ELR (cell line): Measurements from ENCODE around the gene PIAS4.
"Not testable (repeated sequence)": the region's sequence is repeated elsewhere in the genome, so short reads cannot be mapped to it uniquely, and the experiment has no call there.

Experiments
- DNase-seq: peaks from one replicate; pipeline ENCODE4 v3.0.0-alpha.2; 2015; ENCODE audit warnings: low read depth

Gene PIAS4

DNA sequence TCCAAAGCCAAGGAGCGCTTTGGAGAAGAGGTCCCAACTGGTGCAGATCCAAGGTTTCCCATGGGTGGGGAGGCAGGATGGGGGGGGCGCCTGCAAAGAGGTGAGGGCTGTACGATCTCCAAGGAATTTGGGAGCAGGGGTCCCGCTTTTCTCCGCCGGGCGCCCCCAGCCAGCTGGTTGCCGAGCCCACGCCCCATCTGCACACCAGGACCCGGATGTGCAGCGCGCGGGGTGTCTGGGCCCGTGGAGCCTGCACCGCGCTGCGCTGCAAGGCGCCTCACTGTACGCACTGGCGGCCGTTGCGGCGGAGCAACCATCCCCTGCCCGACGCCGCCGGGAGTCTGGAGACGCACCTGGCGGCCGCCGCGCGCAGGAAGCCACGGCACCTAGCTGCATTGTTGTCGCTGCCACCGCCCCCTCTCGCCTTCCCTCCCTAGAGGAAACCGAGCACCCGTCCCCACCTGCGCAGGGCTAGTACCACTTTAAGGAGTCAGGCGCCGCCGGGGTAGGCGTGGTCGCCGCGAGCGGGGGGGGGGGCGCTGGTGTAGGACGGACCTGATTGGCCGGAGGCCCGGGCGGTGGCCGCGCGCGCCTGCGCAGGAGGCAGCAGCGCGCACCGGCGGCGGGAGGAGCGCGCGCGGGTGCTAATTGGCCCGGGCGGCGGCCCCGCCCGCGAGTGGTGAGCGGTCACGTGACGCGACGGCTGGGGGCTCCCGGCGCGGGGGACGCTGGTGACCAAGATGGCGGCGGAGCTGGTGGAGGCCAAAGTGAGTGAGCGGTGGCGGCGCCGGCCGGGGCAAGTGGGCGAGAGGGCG is at the start of gene PIAS4:
Gene PIAS4 (plus strand): TSS at position 716 of the 815 bp plus-strand sequence. CDS start 25 bp downstream, at position 741.
- DNase-seq = peak; percentile 95

DNA sequence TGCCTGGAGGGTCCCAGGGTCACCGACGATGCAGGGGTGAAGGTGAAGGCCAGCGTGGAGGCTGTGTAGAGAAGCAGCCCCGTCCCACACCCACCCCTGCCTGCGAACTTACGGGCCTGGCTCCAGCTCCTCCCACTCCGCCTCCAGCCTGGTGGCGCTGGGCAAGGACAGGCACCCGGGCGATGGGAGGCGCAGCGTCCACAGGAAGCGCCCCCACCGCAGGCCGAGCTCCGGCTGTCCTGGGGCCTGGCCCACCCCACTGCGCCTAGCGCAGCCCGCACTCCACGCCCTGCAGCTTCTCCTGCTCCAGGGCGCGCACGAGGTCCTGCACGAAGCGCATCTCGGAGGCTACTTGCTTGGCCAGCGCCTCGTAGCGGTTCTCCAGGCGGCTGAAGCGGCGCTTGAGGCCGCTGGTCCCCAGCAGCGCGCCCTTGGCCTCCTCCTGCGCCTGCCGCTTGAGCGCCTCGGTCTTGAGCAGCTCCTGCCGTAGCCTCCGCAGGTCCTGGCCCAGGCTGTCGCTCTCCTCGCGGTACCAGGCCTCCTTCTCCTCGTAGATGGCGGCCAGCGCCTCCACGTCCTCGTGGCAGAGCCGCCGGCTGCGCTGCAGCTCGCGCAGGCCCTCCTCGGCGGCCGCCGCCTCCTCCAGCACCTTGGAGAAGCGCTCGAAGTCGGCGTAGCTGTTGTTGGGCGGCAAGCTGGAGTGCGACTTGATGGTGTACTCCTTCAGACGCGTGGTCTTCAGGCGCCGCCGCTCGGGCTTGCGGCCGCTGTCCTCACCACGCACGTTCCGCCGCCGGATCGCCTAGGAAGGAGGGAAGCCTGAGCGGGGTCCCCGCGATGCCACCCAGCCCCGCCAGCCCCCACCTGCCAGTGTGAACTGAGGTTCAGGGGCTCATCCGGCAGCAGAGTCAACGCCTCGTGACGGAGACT is 48.4 kb upstream of the PIAS4 start:
- DNase-seq = no peak

- DNase-seq = no peak
Observed at GRCh38 chr19:3959766-3960131, 47.8 kb upstream of the PIAS4 start.

- no peak for DNase-seq
Observed at GRCh38 chr19:3961007-3961406, 46.5 kb upstream of the PIAS4 start.

DNA sequence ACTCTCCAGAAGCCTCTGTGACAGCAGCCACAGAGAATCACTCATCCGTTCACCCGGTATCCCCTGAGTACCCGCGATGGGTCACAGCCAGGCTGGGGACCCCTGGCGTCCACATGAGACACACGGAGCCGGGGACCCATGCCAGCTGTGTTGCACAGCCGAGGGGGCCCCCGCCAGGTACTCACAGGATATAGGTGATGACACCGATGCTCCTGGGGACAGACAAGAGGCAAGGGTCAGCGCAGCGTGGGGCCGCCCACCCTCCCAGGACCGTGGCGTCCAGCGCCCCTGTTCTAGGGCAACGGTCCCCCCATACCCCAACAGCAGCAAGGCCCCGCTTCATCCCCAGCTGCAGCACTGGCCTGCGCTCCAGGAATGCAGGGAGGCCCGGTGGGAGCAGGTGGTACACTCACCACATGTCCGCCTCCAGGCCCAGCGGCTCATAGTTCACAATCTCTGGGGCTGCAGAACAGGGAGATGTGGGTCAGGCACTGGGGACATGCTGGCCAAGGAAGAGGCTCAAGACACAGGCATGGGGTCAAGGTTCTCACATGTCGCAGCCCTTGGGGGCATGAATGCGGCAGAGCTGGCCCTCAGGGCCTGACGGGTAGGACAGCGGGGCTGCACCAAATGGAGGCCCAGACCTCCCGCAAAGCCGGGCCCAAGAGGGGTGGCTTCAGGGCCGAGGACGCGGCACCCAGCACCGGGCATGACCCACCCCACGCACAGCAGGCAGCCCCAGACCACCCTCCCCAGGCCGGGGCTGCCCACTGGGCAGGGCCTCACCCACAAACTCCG is 43.9 kb upstream of the PIAS4 start:
- no peak for DNase-seq

DNA sequence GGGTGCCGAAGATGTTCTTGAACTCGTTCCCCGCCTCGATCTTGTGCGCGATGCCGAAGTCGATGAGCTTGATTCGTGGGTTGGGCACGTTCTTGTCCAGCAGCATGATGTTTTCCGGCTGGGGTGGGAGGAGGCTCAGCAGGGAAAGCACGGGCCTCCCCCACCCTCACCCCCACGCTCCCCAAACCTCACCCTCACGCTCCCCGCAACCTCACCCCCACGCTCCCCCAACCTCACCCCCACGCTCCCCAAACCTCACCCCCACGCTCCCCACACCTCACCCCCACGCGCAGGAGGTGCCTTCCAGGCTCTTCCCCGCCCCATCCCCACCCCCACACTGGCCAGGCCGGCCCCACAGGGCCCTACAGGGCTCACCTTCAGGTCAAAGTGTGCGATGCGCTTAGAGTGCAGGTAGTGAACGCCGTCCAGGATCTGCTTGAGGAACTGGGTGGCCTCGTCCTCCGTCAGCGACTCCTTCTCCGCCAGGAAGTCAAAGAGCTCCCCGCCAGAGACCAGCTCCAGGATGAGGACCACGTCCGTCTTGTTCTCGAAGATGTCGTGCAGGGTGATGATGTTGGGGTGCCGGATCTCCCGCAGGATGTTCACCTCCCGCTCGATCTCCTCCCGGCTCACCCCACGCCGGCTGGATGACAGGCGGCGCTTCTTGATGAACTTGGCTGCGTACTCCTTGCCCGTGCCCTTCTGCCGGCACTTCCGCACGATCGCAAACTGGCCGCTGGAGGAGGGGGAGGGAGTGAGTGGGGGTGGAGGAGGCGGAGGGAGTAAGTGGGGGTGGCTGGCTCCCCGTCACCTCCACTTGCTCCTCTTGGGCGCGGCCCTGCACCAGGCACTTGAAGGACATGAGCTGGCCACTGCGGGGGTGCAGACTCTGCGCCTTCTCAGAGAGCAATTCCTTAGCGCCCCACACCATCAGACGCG is 43.0 kb upstream of the PIAS4 start:
- DNase-seq = no peak

DNA sequence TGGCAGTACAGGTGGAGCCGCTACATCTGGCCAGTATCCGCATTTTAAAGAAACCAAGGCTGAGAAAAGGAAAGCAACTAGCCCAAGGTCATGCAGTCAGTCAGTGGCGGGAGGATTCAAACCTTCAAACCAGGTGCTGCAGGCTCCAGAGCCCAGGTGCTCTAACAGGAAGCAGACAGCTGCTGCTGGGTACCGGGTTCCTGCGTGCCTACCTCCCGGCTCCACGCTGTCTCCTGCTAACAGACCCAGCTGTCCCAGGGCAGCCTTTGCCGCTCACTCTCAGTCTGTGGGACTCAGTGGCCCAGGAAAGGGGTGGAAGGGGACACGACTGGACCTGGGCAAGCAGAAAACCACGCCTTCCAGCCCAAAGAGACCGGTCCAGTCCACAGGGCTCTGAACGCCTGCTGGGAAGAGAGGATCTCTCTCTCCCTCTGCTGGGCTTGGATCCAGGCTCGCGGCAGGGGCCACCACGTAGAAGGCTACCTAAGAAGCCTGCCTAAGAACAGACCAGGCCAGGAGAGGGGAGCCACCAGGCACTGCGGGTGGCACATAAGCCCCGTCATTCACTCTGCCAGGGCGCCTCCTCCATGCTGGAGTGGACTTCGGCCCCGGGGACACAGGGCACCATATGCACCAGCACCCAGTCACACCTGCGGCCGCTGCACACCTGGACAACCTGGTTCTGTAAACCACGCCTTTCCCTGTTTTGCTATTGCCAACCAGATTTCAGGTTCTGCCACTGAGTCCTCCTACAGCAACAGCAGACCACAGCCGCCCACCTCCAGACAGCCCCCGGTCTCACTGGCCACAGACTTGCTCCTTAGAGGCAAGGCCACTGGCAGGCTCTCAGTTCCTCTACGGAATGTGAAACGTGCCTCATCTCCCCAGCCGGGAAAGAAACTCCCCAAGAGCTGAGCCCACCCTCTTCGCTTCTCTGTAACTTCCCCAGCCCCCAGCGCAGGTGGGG is 41.2 kb upstream of the PIAS4 start:
- DNase-seq = no peak

GRCh38 chr19:3967983-3968382 is 39.6 kb upstream of the PIAS4 start:
- DNase-seq = not testable (repeated sequence)

GRCh38 chr19:3968556-3969434 is 38.7 kb upstream of the PIAS4 start:
- peak; percentile 100 for DNase-seq

DNA sequence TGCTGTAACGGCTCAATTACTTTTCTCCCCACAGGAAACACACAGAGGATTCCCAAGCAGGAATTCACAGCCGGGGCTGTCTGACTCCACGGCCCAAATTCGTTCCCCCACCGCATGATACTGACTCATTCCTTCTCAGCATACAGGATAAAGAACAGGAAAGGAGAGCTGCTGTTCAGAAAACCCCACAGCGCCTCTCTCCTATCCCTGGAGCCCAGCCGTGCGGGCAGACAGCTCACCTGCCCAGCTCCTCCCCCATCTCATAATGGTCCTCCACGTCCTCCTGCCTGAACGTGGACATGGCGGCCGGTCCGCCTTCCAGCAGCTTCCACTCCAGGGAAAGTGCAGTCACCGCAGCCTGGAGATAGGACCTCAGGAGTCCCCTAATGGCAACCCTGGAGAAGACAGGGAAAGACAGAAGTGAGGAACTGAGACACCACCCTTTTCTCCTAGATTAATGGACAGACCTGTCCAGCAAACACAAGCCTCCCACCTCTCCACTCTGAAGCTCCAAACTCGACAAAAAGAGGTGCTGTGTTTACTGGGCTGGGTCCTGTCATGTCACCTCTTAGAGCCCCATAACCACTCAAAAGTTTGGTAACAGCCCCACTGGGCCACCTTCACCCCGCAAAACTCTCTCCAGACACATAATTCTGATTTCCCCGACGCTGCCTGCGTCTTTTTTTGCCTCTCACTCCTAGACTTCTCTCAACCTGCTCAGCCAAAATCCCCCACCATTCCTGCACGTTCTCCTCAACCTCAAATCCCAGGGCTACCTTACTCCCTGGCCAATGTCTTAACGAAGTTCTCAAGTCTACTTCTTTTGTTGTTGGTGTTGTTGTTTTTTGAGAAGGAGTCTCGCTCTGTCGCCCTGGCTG is 37.9 kb upstream of the PIAS4 start:
- peak; percentile 95 for DNase-seq

DNA sequence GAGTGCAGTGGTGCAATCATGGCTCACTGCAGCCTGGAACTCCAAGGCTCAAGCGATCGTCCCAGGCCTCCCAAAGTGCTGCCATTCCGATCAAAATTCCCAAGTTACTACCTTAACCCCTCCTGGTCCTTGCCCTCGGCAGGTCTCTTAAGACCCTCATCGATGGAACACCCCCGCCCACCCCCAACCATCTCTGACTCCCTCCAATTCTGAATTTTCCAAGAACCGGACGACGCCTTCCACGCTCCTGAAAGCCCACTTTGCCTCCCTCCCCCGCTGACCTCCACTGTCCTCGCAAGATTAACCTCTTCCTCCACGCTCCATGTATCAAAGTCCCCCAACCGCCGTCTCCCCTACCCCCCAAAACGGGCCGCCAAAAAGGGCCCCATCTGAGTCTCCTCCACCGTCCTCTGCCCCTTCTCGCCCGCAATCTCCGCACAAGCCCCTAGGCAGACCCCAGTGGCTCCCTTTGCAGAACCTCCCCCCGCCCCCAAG is 37.2 kb upstream of the PIAS4 start:
- DNase-seq = peak; percentile 22

DNA sequence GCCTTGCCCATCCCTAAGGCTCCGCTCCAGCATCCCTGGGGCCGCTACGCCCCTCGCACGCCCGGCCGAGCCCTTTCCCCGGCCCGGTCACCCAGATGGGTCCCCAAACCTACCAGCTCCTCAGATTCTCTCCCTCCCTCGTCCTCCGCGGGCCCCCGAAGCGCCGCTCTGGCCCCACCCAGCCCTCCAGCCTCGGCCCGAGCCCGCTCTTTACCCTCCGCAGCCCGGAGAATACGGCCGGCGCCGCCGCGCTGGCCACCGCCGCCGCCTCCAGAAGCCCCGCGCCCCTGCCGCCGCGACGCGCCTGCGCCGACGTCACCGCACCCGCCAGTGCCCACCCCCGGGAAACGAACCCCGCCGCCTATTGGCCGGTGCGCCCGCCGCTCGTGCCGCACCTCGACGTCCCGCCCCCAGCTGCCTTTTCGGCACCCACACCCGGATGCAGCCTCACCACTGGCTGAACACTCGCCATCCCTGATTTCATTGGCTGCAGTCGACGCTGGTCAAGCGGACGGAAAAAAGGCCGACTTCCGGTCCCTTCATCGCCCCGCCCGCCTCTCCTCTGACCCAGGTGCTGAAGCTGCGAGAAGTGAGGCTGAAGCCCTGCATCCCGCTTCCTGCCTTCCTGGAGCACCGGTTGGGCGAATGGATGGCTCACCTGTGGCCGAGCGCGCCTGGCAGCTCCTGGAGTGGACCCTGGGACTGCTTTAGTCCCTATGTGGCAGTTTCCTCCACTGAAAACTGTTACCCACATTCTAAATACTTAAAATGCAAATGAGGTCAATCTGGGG is 36.5 kb upstream of the PIAS4 start, which contains the start of gene DAPK3:
Gene DAPK3 (minus strand): TSS at position 292 of the 791 bp plus-strand sequence. CDS start 1,364 bp downstream, outside the sequence.
- peak; percentile 99 for DNase-seq

- DNase-seq = peak; percentile 32
Observed at GRCh38 chr19:3975144-3975543, 32.4 kb upstream of the PIAS4 start.

DNA sequence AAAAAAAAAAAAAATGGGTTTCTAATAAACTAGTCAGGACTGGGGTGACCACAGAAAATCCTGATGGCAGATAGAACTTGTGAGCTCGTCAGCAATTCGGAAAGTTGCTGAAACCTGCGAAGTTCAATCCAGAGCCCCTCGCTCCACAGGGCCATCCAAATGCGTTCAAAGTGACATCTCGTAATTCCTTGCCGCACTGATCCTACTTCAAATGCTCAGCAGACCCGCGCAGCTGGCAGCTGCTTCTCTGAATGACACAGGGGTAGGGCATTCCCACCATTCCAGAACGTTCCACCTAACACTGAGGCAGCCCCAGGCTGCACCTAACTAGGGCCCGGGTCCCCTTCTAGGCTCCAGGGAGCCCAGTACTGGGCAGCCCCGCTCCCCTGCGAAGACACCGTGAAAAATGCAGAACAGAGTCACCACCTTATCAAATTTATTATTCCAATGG is 31.9 kb upstream of the PIAS4 start:
- peak; percentile 30 for DNase-seq

- DNase-seq = peak; percentile 54
Observed at GRCh38 chr19:3976495-3977241, 30.9 kb upstream of the PIAS4 start.
